NCI-H2029 treated with DMSO at 0.1 percent for 48 hours (cell line): ENCODE results near the gene MED20.
A peak's percentile ranks its signal among the peaks of the same experiment; 100 is the strongest.

ENCODE experiments used
- DNase-seq: peaks from one replicate; lab custom pipeline; 2025; lab: John Stamatoyannopoulos, UW

Gene MED20

DNA sequence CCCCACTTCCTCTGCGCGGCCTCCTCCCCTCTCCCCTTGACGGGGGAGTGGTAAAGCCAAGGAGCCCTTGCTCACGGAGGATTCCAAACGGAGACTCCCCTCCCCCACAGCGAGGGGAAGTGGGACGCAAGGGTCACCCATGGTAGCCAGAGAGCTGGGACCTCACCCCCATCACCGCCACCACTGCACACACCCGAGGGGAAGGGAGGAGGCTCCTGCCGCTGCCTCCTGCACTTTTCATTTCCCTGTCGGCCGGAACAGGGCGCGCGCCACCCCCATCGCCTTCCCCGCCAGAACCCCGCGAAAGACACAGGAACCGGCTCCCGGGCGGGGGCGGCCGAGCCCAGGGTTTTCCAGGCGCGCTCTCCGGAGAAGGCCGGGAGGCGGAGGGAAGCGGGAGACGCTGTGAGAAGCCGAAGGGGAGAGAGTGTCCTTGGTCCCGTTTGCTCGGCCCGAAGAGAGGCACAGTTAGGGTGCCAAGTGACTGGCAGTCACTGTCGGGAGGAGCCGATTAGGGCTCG is 19.9 kb upstream of the MED20 start:
- DNase-seq = no peak

- no peak for DNase-seq
These were observed 19.2 kb upstream of the MED20 start for GRCh38 chr6:41939848-41940758.

DNA sequence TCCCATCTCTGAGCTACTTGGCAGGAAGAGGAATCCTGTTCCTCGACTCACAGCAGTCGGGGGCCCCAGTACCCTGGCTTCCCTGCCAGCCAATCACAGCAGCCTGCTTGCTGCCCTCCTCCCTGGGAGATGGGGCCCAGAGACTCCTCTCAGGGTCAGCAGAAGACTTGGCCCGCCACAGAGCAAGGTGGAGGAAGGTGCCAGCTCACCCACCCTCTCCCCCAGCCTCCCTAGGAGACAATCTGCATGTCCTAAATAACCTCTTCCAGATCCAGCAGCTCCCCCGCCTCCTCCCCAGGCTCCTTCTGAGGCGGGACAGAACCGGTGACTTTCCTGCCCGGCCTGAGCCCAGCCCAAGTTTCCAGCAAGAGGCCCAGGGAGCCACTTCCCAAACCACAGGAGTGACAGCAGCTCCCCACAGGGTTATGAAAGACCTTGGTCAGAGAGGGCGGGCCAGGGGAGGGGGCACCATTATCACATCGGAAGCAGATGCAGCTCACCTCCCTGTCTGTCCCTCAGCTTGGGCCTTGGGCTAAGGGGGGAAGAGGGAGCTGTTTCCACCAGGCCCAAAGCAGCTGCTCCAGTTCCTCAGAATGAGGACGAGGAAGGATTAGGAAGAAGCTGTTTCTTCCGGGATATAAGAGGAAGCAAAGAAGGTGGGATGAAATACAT is 18.4 kb upstream of the MED20 start:
- no peak for DNase-seq

DNA sequence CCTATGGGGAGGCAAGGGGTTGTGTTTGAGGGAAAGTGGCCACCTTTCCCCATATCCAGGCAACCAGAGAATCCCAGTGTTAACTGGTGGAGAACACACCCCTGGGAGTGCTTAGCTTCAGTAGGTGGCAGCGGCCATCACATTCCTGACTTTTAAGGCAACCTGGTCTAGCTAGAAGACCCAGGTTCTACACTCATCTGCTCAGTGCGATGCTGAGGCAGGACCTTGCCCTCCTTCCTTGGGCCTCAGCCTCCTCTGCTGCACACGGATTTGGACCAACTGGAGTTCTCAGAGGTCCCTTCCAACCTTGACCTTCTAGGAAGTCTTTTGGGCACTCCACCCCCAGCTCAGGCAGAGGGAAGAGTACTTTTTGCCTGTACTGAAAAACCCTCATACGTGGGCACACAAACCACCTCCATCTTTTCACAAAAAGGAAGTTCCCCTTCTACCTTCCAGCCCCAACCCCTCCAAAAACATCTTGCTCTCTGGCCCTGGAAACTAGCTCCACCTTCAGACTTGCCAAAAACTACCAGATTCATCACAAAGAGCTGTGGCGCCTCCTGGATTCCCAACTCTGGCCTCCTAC is 17.7 kb upstream of the MED20 start:
- no peak for DNase-seq

- no peak for DNase-seq
These were observed 17.1 kb upstream of the MED20 start for GRCh38 chr6:41937861-41938574.

DNA sequence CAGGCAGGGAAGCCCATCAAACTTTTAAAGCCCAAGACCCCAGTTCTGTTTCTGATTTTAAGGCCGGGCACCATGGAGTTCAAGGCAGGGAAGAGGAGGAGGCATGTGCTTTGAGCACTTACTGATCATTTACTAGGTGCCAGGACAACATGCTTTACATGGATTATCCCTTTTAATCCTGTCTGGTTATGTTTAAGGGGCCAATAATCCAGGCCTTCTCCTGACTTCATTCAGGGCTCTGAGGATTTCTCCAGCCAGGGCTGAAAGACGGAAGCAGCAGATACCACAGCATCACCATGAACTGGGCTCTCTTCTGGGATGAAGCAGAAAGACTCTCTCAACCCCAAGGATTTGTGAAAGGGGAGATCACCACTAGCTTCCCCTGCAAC is 16.5 kb upstream of the MED20 start:
- no peak for DNase-seq

DNA sequence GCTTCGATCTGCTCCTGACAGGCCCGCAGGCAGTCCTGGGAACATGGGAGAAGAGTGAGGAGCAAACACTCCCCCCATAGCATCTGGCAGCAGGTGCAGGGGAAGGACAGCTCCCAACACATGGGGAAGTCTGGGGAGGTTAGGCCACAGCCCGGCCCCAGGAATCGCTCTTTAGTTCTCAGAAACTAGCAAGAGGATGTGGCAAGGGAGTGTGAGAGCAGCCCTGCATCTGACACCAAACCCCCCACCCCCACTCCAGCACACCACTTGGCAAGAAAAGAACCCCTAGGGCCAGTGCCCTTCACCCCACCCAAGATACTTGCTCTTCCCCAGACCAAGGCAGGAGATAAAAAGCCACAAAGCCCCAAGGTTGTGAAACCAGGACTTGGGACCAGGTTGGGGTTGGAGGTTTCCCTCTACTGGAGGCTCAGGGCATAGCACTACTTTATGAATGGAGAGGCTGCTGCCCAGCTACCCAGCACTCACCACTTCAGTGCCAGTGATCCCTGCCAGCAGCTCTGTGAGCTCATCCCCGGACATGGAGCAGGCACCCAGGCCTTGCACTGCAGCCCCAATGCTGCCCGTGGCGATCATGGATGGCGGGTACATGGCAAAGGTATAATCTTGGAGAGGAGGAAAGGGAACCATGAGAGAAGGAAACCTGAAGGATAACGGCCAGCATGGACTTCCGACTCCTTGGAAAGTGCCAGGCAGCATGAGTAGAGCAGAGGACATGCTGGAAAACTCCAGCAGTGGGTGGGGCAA is 15.3 kb upstream of the MED20 start:
- DNase-seq = peak; percentile 48

- no peak for DNase-seq
These were observed 14.7 kb upstream of the MED20 start for GRCh38 chr6:41935685-41936072.

GRCh38 chr6:41935193-41935574 is 14.2 kb upstream of the MED20 start:
- DNase-seq = no peak

DNA sequence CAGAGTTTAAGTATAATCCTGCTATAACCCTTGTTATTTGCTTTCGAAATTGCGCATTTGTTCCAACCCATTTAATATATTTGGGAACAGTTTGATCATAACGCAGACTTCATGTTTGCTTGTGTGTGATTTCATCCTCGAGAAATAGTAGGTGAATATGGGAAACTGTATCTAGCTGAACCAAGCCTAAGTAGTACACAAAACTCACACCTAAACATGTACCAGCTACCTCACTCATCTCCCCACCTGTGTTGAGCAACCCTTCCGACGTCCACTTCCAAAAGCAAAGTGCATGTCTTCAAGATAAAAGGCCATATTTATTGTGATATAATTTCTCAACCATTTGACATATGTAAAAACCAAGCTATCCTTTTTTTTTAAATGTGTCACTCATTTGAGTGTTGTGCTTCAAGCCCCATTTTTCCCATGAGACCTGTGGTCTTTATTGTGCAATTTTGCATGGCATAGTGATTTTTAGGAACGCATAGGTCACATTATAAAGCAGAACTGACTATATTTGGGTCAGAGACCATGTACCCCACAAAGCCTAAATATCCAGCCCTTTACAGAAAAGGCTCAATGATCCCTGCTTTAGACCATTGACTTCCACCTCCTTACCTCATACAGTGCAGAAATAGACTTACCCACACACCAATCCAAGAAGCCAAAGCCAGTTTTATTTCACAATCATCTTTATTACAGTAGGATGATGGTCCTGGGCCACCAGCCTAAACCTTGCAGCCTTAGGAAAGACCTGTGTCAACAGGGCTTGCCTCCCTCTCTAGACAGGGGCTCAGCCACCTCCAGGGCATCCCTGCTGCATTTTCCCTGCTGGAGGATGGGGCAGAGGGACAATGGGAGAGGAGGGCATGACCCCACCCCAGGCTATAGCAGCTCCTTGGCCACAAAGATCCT is 13.6 kb upstream of the MED20 start:
- DNase-seq = no peak

DNA sequence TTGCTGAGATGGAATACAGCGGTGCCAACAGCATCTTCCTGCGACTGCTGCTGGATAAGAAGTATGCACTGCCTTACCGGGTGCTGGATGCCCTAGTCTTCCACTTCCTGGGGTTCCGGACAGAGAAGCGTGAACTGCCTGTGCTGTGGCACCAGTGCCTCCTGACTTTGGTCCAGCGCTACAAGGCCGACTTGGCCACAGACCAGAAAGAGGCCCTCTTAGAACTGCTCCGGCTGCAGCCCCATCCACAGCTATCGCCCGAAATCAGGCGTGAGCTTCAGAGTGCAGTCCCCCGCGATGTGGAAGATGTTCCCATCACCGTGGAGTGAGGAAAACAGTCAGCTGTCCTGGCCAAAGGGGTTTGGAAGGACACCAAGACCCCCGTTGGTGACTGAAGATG is 11.4 kb upstream of the MED20 start:
- DNase-seq = no peak

GRCh38 chr6:41931792-41932191 is 10.9 kb upstream of the MED20 start:
- DNase-seq = no peak

DNA sequence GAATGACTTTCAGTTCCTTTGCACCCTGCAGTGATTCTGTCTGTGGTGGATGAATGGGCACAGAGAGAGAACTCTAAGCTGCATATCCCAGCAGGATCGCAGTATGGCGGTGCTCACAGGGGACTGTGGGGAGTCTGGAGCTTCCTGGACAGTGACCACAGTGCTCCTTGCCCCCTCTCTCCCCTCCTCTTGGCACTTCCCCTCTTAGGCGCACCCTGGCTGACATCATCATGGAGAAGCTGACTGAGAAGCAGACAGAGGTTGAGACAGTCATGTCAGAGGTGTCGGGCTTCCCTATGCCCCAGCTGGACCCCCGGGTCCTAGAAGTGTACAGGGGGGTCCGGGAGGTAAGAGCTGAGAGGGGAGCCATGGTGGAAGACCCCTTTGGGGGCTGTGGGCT is 9.0 kb upstream of the MED20 start:
- DNase-seq = no peak

DNA sequence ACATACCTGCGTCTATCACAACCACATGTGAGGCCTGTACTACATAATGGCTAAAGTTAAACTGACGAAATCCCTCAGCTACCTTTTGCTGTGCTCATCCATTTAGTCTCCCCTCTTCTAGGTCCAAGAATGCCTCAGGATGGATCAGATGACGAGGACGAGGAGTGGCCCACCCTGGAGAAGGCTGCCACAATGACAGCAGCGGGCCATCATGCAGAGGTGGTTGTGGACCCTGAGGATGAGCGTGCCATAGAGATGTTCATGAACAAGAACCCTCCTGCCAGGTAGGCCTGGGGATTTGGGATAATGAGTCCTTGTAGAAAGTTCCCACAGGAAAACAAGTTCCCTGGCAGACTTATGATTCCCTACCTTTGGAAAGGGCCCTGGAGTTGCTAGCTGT is 6.3 kb upstream of the MED20 start:
- no peak for DNase-seq

- DNase-seq = no peak
These were observed 1.2 kb upstream of the MED20 start for GRCh38 chr6:41922154-41922553.

DNA sequence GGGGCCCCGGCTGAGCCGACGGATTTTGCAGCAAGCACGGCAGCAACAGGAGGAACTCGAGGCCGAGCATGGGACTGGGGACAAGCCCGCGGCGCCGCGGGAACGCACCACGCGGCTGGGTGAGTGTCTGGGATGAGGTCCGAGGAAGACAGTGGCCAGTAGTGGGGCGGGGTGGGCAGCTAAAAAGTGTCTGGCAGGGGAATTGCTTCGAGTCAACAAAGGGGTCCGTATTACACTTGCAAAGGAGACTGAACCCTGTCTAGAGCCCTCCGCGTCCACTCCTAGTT is 716 bp upstream of the MED20 start:
- DNase-seq = no peak

DNA sequence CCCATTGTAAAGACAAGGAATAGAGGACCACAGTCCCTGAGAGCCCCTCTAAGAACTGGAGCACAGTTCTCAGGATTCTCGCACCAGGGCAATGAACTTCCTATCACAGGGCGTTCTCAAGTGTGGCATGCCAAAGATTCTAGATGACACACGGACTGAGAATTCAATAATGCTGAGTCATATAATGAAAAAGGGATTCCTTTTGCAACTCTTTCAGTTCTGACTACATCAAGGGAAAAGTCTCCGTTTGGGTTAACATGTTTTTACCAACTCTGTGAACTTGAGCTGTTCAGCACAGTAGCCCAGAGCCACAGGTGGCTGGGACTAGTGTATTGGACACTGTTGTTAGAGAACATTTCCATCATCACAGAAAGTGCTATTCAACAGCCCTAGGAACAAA is 3.4 kb downstream of the MED20 start:
- DNase-seq = no peak

DNA sequence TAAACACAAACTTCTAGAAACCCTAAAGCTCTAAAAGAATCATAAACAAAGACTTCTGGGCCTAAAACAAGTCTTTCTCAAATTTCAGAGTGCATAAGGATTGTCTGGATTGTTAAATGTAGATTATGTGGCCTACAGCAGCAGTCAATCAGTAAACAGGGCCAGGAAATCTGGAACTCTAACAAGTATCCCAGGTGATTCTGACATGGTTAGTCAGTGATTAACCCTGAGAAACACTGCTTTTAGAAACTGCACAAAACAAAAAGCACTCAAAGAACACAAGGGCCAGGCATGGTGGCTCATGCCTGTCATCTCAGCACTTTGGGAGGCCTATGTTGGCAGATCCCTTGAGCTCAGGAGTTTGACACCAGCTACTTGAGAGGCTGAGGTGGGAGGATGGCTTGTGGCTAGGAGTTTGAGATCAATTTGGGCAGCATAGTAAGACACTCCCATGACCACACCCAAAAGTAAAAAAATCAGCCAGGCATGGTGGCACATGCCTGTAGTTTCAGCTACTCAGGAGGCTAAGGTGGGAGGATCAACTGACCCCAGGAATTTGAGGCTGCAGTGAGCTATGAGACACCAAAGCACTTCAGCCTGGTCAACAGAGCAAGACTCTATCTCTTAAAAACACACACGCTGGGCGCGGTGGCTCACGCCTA is 5.9 kb downstream of the MED20 start:
- no peak for DNase-seq

DNA sequence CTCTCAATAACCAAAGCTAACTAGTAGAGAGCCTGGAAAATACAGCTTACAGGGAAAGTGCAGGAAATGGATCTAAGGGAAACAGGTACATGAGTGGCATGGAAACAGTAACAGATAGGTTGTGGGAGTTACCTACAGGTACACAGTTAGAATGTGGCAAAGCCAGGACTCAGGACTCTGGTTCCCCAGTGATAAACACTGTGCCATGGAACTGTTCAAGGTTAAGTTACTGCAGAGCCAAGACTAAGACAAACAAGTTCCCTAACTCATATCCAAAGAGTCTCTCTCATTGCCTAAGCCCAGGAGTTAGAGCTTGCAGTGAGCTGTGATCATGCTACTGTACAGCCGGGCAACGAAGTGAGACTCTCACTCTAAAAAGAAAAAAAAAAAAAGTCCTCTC is 6.6 kb downstream of the MED20 start:
- no peak for DNase-seq

- no peak for DNase-seq
These were observed 11.2 kb downstream of the MED20 start for GRCh38 chr6:41909727-41910126.
